Epithelial cell of proximal tubule (primary cell): Measurements from ENCODE around the gene TVP23C. TPM values are rescaled to one million over a fixed set of nuclear protein-coding genes. Genes with fewer than 3 reads are reported as not detected.

Source experiments
- DNase-seq: peaks from one replicate; pipeline ENCODE4 v3.0.0-alpha.2; 2011; ENCODE audit warnings: low read depth
- H3K4me3 ChIP-seq: 2 replicates; pipeline ENCODE4 v1.5.1; 2011; ENCODE audit warnings: low read depth, mild to moderate bottlenecking, low read length
- total RNA-seq: library from RNA; depleted of rRNA; stranded (reverse); fragments of >200 nt; gene quantifications from 2 replicates; pipeline ENCODE4 v1.2.3, GENCODE V29; 2015
- TF ChIP-seq, protein P1 (sequence below): conservative IDR thresholded peaks from 2 replicates; pipeline ENCODE4 v1.5.1; 2012; ENCODE audit warnings: low read depth, mild to moderate bottlenecking, low read length

TVP23C gene
- total RNA-seq, 1 donor from 2014 or later: 3.3 TPM

DNA sequence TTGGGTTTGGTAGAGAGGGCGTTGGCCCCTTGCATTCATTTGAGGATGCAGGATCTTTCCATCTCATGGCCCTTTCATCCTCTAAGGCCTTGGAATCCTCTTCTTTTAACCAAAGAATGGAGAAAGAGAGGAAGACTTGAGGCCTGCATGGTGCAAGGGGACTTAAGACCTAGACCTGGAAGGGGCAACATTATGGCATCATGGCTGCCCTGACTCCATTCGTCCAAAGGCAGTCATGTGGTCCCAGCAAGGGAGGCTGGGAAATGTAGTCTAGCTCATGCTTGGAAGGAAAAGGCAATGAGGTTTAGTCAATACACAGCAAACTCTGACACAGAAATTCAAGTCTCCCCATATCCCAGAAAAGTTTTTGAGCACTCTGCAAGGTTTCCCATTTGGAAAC is 65.2 kb downstream of the TVP23C start:
- DNase-seq: no peak
- TF ChIP-seq, protein P1, sequence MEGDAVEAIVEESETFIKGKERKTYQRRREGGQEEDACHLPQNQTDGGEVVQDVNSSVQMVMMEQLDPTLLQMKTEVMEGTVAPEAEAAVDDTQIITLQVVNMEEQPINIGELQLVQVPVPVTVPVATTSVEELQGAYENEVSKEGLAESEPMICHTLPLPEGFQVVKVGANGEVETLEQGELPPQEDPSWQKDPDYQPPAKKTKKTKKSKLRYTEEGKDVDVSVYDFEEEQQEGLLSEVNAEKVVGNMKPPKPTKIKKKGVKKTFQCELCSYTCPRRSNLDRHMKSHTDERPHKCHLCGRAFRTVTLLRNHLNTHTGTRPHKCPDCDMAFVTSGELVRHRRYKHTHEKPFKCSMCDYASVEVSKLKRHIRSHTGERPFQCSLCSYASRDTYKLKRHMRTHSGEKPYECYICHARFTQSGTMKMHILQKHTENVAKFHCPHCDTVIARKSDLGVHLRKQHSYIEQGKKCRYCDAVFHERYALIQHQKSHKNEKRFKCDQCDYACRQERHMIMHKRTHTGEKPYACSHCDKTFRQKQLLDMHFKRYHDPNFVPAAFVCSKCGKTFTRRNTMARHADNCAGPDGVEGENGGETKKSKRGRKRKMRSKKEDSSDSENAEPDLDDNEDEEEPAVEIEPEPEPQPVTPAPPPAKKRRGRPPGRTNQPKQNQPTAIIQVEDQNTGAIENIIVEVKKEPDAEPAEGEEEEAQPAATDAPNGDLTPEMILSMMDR: no peak
- no peak overlapping the region for H3K4me3 ChIP-seq

GRCh38 chr17:15496735-15497670 is 66.3 kb downstream of the TVP23C start:
- no peak overlapping the region for H3K4me3 ChIP-seq
- TF ChIP-seq, protein P1: no peak
- DNase-seq: no peak

DNA sequence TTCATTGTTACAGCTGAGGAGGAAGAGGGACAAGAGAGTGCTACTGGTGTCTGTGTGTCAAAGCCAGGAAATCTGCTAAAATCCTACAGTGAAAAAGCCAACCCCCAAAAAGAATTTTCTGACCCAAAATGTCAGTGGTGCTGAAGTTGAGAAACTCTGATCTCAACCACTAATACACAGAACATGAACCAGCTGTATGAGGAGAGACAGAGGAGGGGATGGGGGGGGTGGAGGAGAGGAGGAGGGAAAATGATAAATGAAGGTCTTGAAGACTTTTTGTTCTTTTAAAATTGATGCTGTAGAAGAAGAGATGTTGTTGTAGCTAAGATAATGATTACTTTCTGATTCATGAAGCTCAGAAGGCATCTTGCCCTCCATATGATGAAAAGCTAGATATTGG is 68.5 kb downstream of the TVP23C start:
- TF ChIP-seq, protein P1: no peak
- DNase-seq: no peak
- H3K4me3 ChIP-seq: no peak overlapping the region

DNA sequence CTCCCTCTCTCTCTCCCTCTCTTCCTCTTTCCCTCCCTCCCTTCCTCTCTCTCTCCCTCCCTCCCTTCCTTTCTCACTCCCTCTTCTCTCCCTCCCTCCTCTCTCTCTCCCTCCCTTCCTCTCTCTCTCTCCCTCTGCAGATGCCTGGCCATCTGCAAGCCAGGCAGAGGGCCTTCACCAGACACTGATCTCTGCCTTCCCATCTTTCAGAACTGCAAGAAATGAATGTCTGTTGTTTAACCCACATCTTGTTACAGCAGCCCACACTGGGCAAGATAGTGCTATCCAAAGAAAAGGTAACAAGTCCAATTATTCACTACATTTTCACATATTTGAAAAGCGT is 69.6 kb downstream of the TVP23C start:
- DNase-seq: no peak
- TF ChIP-seq, protein P1: no peak
- no peak overlapping the region for H3K4me3 ChIP-seq

DNA sequence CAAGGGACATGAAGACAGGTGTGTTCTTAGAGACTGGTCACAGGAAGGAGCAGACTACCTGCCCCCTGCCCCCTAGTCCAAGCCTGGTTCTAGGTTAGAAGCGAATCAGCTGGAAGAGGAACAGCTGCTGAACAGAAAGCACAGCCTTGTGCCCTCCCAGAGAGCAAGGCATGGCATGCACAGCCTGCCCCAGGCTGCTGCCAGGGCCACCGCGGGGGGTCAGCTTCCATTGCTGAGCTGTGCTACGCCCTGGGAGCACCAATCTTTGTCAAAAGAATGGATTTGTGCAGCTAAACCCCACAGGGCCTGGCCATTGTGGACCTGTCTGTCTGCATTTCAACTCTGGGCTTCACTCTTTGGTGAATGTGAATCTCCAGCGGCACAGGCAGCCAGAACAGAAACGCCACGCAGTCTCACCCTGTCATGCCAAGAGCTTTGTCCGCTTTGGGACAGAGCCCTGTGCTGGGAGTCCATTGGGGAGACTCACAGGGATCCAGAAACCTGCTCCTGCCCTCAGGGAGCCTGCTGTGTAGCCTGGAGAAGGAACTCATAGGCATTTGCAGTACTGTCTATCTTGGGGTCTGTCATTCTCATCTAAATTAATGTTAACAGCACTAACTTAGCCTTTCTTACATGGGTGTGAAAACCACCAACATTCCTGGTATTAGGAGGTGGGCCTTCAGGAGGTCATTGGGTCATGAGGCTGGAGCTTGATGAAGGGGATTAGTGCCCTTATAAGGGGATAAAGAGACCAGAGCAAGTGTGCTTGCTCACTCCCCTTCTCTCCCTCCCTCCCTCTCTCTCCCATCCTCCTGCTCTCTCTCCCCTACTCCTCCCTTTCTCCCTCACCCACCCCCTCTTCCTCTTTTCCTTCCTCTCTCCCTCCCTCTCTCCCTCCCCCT is 70.2 kb downstream of the TVP23C start:
- no peak for DNase-seq
- H3K4me3 ChIP-seq: no peak overlapping the region
- TF ChIP-seq, protein P1: no peak

- no peak overlapping the region for H3K4me3 ChIP-seq
- DNase-seq: no peak
- TF ChIP-seq, protein P1: no peak
Measured at GRCh38 chr17:15492186-15492585, 71.1 kb downstream of the TVP23C start.
